Breast epithelium (tissue), 3 donors: ENCODE results near the gene SLC4A7.
"Not testable (repeated sequence)": the region's sequence is repeated elsewhere in the genome, so short reads cannot be mapped to it uniquely, and the experiment has no call there.

Experiments used
- POLR2A ChIP-seq: fragments of 450-650 bp; IDR thresholded peaks from one replicate; pipeline ENCODE4 v1.6.1; 2016; ENCODE audit warnings: antibody characterized with exemption, mild to moderate bottlenecking, moderate library complexity
- TF ChIP-seq, protein P1 (sequence below), 3 donors: fragments of 450-650 bp; IDR thresholded peaks; one replicate each; pipeline ENCODE4 v1.5.1; 2016 to 2017; ENCODE audit warnings: antibody characterized with exemption in 3 of 3, mild to moderate bottlenecking in 3 of 3, moderate library complexity in 3 of 3

DNA sequence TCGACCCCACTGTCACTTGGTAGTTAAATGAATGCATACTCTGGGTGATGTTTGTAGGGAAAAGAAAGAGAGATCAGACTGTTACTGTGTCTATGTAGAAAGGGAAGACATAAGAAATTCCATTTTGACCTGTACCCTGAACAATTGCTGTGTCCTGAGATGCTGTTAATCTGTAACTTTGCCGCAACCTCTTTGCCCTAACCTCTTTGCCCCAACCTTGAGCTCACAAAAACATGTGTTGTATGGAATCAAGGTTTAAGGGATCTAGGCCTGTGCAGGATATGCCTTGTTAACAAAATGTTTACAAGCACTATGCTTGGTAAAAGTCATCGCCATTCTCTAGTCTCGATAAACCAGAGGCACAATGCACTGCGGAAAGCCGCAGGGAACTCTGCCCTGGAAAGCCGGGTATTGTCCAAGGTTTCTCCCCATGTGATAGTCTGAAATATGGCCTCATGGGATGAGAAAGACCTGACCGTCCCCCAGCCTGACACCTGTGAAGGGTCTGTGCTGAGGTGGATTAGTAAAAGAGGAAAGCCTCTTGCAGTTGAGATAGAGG, 47.1 kb upstream of the SLC4A7 start:
- TF ChIP-seq, protein P1, sequence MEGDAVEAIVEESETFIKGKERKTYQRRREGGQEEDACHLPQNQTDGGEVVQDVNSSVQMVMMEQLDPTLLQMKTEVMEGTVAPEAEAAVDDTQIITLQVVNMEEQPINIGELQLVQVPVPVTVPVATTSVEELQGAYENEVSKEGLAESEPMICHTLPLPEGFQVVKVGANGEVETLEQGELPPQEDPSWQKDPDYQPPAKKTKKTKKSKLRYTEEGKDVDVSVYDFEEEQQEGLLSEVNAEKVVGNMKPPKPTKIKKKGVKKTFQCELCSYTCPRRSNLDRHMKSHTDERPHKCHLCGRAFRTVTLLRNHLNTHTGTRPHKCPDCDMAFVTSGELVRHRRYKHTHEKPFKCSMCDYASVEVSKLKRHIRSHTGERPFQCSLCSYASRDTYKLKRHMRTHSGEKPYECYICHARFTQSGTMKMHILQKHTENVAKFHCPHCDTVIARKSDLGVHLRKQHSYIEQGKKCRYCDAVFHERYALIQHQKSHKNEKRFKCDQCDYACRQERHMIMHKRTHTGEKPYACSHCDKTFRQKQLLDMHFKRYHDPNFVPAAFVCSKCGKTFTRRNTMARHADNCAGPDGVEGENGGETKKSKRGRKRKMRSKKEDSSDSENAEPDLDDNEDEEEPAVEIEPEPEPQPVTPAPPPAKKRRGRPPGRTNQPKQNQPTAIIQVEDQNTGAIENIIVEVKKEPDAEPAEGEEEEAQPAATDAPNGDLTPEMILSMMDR (IDR thresholded peaks at IDR 0.05): not testable (repeated sequence)
- TF ChIP-seq POLR2A: not testable (repeated sequence)
